H9 (cell line): ENCODE measurements around the gene ORC1. TPM values are rescaled to one million over a fixed set of nuclear protein-coding genes. Genes with fewer than 3 reads are reported as not detected.

Source experiments
- DNase-seq: peaks from one replicate; pipeline ENCODE4 v3.0.0-alpha.2; 2017
- H2AFZ ChIP-seq: one replicate; pipeline ENCODE4 v1.6.1; 2013; ENCODE audit warnings: mild to moderate bottlenecking, low read length, control low read depth, moderate library complexity
- H2AK5ac ChIP-seq: 2 replicates; pipeline ENCODE4 v1.6.1; 2013; ENCODE audit warnings: low read length, control low read depth, mixed read lengths; ENCODE audit not compliant: insufficient read length
- H2BK120ac ChIP-seq: one replicate; pipeline ENCODE4 v1.6.1; 2013; ENCODE audit warnings: low read depth, mild to moderate bottlenecking, low read length, control low read depth, inconsistent platforms; ENCODE audit not compliant: poor library complexity, severe bottlenecking
- H2BK12ac ChIP-seq: 2 replicates; pipeline ENCODE4 v1.6.1; 2013; ENCODE audit warnings: low read length, control low read depth, mixed read lengths, low read depth; ENCODE audit not compliant: insufficient read length
- H2BK15ac ChIP-seq: 2 replicates; pipeline ENCODE4 v1.6.1; 2013; ENCODE audit warnings: low read depth, low read length, control low read depth
- H2BK20ac ChIP-seq: one replicate; pipeline ENCODE4 v1.6.1; 2013; ENCODE audit warnings: low read depth, mild to moderate bottlenecking, low read length, control low read depth, inconsistent platforms; ENCODE audit not compliant: poor library complexity, severe bottlenecking
- H2BK5ac ChIP-seq: 2 replicates; pipeline ENCODE4 v1.6.1; 2013; ENCODE audit warnings: low read length, control low read depth, mixed read lengths; ENCODE audit not compliant: insufficient read length
- H3K14ac ChIP-seq: 2 replicates; pipeline ENCODE4 v1.6.1; 2013; ENCODE audit warnings: low read length, control low read depth; ENCODE audit not compliant: insufficient read depth
- H3K18ac ChIP-seq: 2 replicates; pipeline ENCODE4 v1.6.1; 2013; ENCODE audit warnings: low read depth, mild to moderate bottlenecking, mixed read lengths, low read length, control low read depth; ENCODE audit not compliant: insufficient read length
- H3K23ac ChIP-seq: 2 replicates; pipeline ENCODE4 v1.6.1; 2013; ENCODE audit warnings: low read length, control low read depth, mixed read lengths, low read depth; ENCODE audit not compliant: insufficient read length
- H3K23me2 ChIP-seq: 2 replicates; pipeline ENCODE4 v1.6.1; 2013; ENCODE audit warnings: low read depth, mild to moderate bottlenecking, mixed read lengths, low read length, control low read depth; ENCODE audit not compliant: insufficient read length, poor library complexity, severe bottlenecking
- H3K27ac ChIP-seq: 2 replicates; pipeline ENCODE4 v1.5.1; 2013; ENCODE audit warnings: low read length, control low read depth, mixed read lengths, low read depth; ENCODE audit not compliant: insufficient read length
- H3K27me3 ChIP-seq: 2 replicates; pipeline ENCODE4 v1.6.1; 2013; ENCODE audit warnings: low read length, control low read depth, inconsistent platforms; ENCODE audit not compliant: insufficient read depth
- H3K4ac ChIP-seq: 2 replicates; pipeline ENCODE4 v1.6.1; 2013; ENCODE audit warnings: low read depth, mild to moderate bottlenecking, control low read depth, inconsistent platforms, low read length, moderate library complexity
- H3K4me1 ChIP-seq: 2 replicates; pipeline ENCODE4 v1.6.1; 2013; ENCODE audit warnings: low read length, control low read depth, inconsistent platforms; ENCODE audit not compliant: insufficient read depth
- H3K4me2 ChIP-seq: 2 replicates; pipeline ENCODE4 v1.6.1; 2013; ENCODE audit warnings: low read length, control low read depth, mixed read lengths; ENCODE audit not compliant: insufficient read length, insufficient read depth
- H3K56ac ChIP-seq: 2 replicates; pipeline ENCODE4 v1.6.1; 2013; ENCODE audit warnings: low read depth, mild to moderate bottlenecking, mixed read lengths, low read length, control low read depth; ENCODE audit not compliant: insufficient read length
- H3K79me1 ChIP-seq: 2 replicates; pipeline ENCODE4 v1.6.1; 2013; ENCODE audit warnings: low read depth, mild to moderate bottlenecking, moderate library complexity, low read length, control low read depth, inconsistent platforms; ENCODE audit not compliant: insufficient read depth, poor library complexity, severe bottlenecking
- H3K79me2 ChIP-seq: 2 replicates; pipeline ENCODE4 v1.6.1; 2013; ENCODE audit warnings: low read length, control low read depth, inconsistent platforms; ENCODE audit not compliant: insufficient read depth
- H3K9ac ChIP-seq: 2 replicates; pipeline ENCODE4 v1.6.1; 2013; ENCODE audit warnings: low read length, control low read depth, mixed read lengths; ENCODE audit not compliant: insufficient read length; ENCODE audit errors: extremely low read depth
- H3K9me3 ChIP-seq: one replicate; pipeline ENCODE4 v1.6.1; 2013; ENCODE audit warnings: low read depth, low read length, inconsistent platforms; ENCODE audit not compliant: control insufficient read depth
- H3T11ph ChIP-seq: one replicate; pipeline ENCODE4 v1.6.1; 2013; ENCODE audit warnings: mild to moderate bottlenecking, low read length, control low read depth, inconsistent platforms
- H4K20me1 ChIP-seq: one replicate; pipeline ENCODE4 v1.6.1; 2013; ENCODE audit not compliant: control insufficient read depth, insufficient read length, insufficient read depth
- H4K5ac ChIP-seq: 2 replicates; pipeline ENCODE4 v1.6.1; 2013; ENCODE audit warnings: low read depth, mild to moderate bottlenecking, mixed read lengths, low read length, control low read depth; ENCODE audit not compliant: insufficient read length
- H4K8ac ChIP-seq: replicated peaks from 2 replicates; pipeline ENCODE4 v1.6.1; 2013; ENCODE audit warnings: low read length, control low read depth, mixed read lengths, low read depth; ENCODE audit not compliant: insufficient read length
- H4K91ac ChIP-seq: 2 replicates; pipeline ENCODE4 v1.6.1; 2013; ENCODE audit warnings: low read depth, mild to moderate bottlenecking, moderate library complexity, mixed read lengths, low read length, control low read depth; ENCODE audit not compliant: insufficient read length
- H3K27ac Mint-ChIP-seq, 3 experiments: 2 replicates in 2 of 3; 3 replicates in 1 of 3; pipeline ENCODE4 v1.8.0; 2020 to 2021; ENCODE audit warnings: mixed read lengths in 3 of 3, mild to moderate bottlenecking in 1 of 3, moderate library complexity in 1 of 3
- H3K27me3 Mint-ChIP-seq: 2 replicates; pipeline ENCODE4 v1.8.0; 2021; ENCODE audit warnings: low read depth, mild to moderate bottlenecking, moderate library complexity, mixed read lengths
- H3K36me3 Mint-ChIP-seq, 3 experiments: 2 replicates in 2 of 3; 3 replicates in 1 of 3; pipeline ENCODE4 v1.8.0; 2020 to 2021; ENCODE audit warnings: low read depth in 3 of 3, mixed read lengths in 3 of 3; ENCODE audit not compliant: insufficient read depth in 1 of 3
- H3K4me1 Mint-ChIP-seq, 2 experiments: 2 replicates each; pipeline ENCODE4 v1.8.0; 2020; ENCODE audit warnings: mixed read lengths in 2 of 2
- H3K4me3 Mint-ChIP-seq, 2 experiments: 2 replicates in 1 of 2; 3 replicates in 1 of 2; pipeline ENCODE4 v1.8.0; 2020 to 2021; ENCODE audit warnings: mild to moderate bottlenecking in 2 of 2, mixed read lengths in 2 of 2, moderate library complexity in 1 of 2
- H3K9me3 Mint-ChIP-seq, 2 experiments: 2 replicates in 1 of 2; 3 replicates in 1 of 2; pipeline ENCODE4 v1.8.0; 2020; ENCODE audit warnings: mild to moderate bottlenecking in 2 of 2, mixed read lengths in 2 of 2, moderate library complexity in 1 of 2
- WGBS: extraction: QIAGEN DNeasy Blood & Tissue Kit; methylation state at CpG from one replicate; pipeline ENCODE4 v1.1.7; 2013; ENCODE audit warnings: missing lambda C conversion rate, low lambda C conversion rate, mixed read lengths; ENCODE audit not compliant: insufficient read length; ENCODE audit errors: extremely low coverage; 5-methylcytosine and 5-hydroxymethylcytosine counted together
- total RNA-seq: library from RNA; stranded (reverse); gene quantifications from 2 replicates; pipeline ENCODE4 v1.2.1, GENCODE V29; 2021
- TF ChIP-seq, protein P1 (sequence below): fragments of 200-600 bp; sonication (generic); conservative IDR thresholded peaks from 3 replicates; pipeline ENCODE4 v1.8.0; 2021; ENCODE audit warnings: antibody characterized with exemption, mild to moderate bottlenecking

Gene ORC1
- total RNA-seq, 1 experiment from 2014 or later: 46.4 TPM

GRCh38 chr1:52341655-52342260 lies 62.5 kb downstream of the ORC1 start:
- no peak overlapping the region for H2AFZ ChIP-seq
- H3K14ac ChIP-seq: no peak overlapping the region
- no CpG with 5 or more reads among the region's 7 CpGs for WGBS
- no peaks in the 10 kb centered on the region for H3K23me2 ChIP-seq
- no peak overlapping the region for H3K18ac ChIP-seq
- H4K20me1 ChIP-seq: no peaks in the 10 kb centered on the region
- H2BK120ac ChIP-seq: no peak overlapping the region
- no peak overlapping the region for H3K4ac ChIP-seq
- no peak overlapping the region for H4K8ac ChIP-seq
- H3K9ac ChIP-seq: no peak overlapping the region
- TF ChIP-seq, protein P1, sequence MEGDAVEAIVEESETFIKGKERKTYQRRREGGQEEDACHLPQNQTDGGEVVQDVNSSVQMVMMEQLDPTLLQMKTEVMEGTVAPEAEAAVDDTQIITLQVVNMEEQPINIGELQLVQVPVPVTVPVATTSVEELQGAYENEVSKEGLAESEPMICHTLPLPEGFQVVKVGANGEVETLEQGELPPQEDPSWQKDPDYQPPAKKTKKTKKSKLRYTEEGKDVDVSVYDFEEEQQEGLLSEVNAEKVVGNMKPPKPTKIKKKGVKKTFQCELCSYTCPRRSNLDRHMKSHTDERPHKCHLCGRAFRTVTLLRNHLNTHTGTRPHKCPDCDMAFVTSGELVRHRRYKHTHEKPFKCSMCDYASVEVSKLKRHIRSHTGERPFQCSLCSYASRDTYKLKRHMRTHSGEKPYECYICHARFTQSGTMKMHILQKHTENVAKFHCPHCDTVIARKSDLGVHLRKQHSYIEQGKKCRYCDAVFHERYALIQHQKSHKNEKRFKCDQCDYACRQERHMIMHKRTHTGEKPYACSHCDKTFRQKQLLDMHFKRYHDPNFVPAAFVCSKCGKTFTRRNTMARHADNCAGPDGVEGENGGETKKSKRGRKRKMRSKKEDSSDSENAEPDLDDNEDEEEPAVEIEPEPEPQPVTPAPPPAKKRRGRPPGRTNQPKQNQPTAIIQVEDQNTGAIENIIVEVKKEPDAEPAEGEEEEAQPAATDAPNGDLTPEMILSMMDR: no peak
- H3K9me3 Mint-ChIP-seq: no peaks in the 10 kb centered on the region
- H3K27ac ChIP-seq: no peak overlapping the region
- H3K9me3 ChIP-seq: no peaks in the 10 kb centered on the region
- H4K5ac ChIP-seq: no peak overlapping the region
- no peaks in the 10 kb centered on the region for H3K4me1 ChIP-seq
- H3K4me2 ChIP-seq: no peak overlapping the region
- H3K79me2 ChIP-seq: no peaks in the 10 kb centered on the region; the same call in 1 of the 2 replicates
- H3K36me3 Mint-ChIP-seq: peaks cover 1 to 26% (median 8%) of the 10 kb centered on the region in 3 experiments; a peak in 6 of 7 replicates
- H2AK5ac ChIP-seq: no peak overlapping the region
- no peak overlapping the region for H3K56ac ChIP-seq
- H2BK12ac ChIP-seq: no peak overlapping the region
- no peak overlapping the region for H3K4me3 Mint-ChIP-seq
- H3K23ac ChIP-seq: no peak overlapping the region
- H3T11ph ChIP-seq: no peak overlapping the region
- no peak overlapping the region for H2BK15ac ChIP-seq
- no peak overlapping the region for H2BK20ac ChIP-seq
- no peak overlapping the region for H4K91ac ChIP-seq
- H3K27me3 ChIP-seq: no peaks in the 10 kb centered on the region
- H3K27me3 Mint-ChIP-seq: no peaks in the 10 kb centered on the region
- no peaks in the 10 kb centered on the region for H3K4me1 Mint-ChIP-seq
- no peaks in the 10 kb centered on the region for H3K79me1 ChIP-seq
- no peak overlapping the region for H2BK5ac ChIP-seq
- H3K27ac Mint-ChIP-seq: no peak overlapping the region
- DNase-seq: no peak
